Fibroblast of skin of left biceps (primary cell): ENCODE results near the gene ARID1A.

ENCODE experiments used
- DNase-seq, 2 experiments: peaks; one replicate each; pipeline ENCODE4 v3.0.0-alpha.2; 2013; ENCODE audit warnings: low read depth in 2 of 2

The ARID1A gene

DNA sequence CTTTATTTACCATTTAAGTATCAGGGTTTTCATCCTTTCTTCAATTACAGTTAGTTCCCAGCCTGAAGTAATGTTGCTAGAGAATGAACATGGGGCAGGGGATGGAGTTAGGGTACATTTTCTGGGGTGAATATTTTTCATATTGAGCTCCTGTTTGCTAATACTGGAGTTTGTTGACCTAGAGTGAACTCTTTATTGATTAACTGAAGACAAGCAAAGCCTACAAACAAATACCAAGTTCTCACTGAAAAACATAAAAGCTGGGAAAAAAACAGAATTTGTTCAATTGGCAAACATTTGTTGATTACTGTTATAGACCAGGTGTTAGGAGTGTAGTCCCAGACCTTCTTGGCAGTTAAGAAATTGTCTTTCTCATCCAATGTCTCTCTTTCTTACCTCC lies 63.7 kb downstream of the ARID1A start:
- no peak for DNase-seq

DNA sequence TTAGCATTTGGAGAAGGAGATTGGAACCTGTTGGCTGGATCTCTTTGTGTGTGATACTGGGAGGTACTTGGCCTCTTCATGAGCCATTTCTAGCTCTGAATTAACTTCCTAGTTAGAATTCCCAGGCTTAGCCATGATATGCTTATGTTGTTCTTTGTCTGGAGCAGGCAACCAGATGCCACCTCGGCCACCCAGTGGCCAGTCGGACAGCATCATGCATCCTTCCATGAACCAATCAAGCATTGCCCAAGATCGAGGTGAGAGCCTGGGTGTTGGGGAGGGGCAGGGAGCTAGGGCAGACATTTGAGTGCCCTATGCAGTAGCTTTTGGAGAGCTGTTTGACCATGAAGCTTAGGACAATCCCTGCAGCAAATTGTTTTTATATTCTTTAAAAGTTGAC lies 65.4 kb downstream of the ARID1A start:
- DNase-seq: no peak

DNA sequence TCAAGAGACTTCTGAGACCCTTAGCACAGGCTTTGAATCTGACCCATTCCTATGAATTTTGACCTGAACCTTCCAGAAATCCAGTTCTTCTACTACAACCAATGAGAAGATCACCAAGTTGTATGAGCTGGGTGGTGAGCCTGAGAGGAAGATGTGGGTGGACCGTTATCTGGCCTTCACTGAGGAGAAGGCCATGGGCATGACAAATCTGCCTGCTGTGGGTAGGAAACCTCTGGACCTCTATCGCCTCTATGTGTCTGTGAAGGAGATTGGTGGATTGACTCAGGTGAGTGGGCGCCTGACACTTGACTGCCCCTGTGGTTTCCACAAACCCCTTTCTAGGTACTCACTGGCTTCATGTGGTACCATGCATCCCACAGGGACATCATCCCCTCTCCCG lies 71.9 kb downstream of the ARID1A start:
- DNase-seq: no peak

DNA sequence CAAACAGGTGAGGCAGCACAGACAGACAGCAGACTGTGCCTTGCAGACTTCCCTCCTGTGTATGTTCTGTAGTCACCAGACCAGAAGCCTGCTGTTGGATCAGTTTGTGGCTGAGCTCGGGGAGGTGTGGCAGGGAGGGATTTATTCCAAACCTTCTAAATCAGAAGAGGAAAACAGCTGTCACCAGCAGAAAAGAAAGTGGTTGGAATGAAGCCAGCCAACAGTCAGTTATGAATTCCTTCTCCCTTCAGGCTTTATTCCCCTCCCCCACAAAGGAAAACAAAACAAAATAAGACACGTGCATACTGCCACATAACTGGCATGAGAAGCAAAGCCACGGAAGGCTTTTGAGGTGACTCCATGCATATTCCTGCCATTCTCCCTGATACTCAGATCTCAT lies 72.9 kb downstream of the ARID1A start:
- DNase-seq: peak; percentile 58 to 67

DNA sequence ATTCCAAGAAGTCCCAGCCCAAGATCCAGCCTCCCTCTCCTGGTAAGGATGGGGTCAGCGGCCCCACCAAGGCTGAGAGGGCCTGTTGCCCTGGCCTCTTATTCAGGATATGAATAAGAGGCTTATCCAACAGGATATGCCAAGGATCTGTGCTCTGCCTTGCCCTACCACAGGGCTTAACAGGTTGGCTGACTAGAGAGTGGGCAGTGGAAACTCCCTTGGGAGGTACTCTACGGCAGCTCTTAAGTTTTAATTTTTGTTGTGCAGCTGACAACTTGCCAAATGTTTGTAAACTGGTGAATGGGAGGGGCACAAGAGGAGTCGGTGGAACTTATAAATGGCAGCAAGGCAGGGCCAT lies 75.4 kb downstream of the ARID1A start:
- no peak for DNase-seq

DNA sequence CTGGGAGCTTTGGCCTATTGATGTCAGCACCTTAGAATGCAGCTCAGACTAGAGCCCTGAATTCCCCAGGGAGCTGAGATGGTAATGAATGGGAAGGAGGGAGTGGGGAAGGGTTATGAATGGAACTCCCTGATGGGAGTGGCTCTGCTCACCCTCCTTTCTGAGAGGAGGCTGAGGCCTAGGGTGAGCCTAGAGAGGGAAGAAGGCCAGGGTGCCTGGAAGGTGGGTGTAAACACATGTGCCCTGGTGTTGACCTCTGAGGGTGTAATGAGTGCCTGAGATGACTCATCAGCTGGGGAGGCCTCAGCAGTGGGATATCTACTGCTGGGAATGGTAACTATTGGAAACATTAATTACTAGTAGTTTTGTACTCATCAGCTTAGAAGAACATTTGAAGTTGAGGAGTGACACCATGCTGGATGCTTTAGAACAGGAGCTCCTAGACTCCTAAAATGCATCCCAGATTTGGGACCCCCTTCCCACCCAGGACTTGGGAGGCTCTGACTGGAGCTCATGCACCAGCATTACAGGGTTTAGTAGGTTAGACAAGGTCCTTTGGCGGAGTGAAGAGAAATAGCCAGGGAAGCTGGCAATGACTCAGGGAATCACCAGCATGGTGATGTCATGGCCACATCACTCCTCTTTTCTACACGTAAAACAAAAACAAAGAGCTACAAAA lies 76.0 kb downstream of the ARID1A start:
- DNase-seq: peak; percentile 85

DNA sequence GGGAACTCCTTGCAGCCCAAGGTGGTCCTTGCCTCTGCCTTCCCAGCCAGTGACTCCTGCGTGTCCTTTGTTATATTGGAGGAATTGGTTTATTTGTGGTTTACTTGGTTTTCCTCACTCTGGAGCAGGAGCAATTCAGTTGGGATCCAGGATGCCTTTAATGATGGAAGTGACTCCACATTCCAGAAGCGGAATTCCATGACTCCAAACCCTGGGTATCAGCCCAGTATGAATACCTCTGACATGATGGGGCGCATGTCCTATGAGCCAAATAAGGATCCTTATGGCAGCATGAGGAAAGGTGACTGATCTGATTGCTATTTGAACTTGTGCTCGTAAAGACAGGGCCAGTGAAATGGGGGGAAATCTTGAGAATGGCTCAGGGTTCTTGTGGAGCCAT lies 76.9 kb downstream of the ARID1A start:
- DNase-seq: peak; percentile 99

DNA sequence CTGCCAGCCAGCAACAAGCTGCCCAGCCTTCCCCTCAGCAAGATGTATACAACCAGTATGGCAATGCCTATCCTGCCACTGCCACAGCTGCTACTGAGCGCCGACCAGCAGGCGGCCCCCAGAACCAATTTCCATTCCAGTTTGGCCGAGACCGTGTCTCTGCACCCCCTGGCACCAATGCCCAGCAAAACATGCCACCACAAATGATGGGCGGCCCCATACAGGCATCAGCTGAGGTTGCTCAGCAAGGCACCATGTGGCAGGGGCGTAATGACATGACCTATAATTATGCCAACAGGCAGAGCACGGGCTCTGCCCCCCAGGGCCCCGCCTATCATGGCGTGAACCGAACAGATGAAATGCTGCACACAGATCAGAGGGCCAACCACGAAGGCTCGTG lies 78.6 kb downstream of the ARID1A start:
- no peak for DNase-seq

DNA sequence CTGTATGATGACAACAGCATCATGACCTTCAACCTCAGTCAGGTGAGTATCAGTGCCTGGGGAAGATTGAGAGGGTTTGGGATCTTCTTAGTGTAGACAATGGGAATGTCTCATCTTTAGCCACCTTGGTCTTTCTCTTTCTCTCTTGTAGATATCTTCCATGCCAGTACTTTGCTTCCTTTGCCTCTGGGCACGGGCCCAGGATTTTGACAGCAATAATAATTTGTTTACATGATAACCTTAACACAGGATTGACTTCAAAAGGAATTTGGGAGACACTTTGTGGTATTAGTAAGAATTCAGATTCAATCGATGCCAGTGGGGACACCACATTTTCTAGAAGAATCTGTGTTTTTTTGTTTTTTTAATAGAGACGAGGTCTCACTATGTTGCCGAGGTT lies 79.9 kb downstream of the ARID1A start:
- DNase-seq: no peak

DNA sequence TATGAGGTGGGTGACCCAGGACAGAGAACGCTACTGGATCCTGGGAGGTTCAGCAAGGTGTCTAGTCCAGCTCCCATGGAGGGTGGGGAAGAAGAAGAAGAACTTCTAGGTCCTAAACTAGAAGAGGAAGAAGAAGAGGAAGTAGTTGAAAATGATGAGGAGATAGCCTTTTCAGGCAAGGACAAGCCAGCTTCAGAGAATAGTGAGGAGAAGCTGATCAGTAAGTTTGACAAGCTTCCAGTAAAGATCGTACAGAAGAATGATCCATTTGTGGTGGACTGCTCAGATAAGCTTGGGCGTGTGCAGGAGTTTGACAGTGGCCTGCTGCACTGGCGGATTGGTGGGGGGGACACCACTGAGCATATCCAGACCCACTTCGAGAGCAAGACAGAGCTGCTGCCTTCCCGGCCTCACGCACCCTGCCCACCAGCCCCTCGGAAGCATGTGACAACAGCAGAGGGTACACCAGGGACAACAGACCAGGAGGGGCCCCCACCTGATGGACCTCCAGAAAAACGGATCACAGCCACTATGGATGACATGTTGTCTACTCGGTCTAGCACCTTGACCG lies 83.4 kb downstream of the ARID1A start:
- DNase-seq: no peak

DNA sequence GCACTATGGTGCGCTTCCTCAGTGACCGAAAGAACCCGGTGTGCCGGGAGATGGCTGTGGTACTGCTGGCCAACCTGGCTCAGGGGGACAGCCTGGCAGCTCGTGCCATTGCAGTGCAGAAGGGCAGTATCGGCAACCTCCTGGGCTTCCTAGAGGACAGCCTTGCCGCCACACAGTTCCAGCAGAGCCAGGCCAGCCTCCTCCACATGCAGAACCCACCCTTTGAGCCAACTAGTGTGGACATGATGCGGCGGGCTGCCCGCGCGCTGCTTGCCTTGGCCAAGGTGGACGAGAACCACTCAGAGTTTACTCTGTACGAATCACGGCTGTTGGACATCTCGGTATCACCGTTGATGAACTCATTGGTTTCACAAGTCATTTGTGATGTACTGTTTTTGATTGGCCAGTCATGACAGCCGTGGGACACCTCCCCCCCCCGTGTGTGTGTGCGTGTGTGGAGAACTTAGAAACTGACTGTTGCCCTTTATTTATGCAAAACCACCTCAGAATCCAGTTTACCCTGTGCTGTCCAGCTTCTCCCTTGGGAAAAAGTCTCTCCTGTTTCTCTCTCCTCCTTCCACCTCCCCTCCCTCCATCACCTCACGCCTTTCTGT lies 84.6 kb downstream of the ARID1A start:
- no peak for DNase-seq

DNA sequence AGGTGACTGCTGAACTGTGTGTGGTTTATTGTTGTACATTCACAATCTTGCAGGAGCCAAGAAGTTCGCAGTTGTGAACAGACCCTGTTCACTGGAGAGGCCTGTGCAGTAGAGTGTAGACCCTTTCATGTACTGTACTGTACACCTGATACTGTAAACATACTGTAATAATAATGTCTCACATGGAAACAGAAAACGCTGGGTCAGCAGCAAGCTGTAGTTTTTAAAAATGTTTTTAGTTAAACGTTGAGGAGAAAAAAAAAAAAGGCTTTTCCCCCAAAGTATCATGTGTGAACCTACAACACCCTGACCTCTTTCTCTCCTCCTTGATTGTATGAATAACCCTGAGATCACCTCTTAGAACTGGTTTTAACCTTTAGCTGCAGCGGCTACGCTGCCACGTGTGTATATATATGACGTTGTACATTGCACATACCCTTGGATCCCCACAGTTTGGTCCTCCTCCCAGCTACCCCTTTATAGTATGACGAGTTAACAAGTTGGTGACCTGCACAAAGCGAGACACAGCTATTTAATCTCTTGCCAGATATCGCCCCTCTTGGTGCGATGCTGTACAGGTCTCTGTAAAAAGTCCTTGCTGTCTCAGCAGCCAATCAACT lies 85.5 kb downstream of the ARID1A start:
- DNase-seq: no peak

DNA sequence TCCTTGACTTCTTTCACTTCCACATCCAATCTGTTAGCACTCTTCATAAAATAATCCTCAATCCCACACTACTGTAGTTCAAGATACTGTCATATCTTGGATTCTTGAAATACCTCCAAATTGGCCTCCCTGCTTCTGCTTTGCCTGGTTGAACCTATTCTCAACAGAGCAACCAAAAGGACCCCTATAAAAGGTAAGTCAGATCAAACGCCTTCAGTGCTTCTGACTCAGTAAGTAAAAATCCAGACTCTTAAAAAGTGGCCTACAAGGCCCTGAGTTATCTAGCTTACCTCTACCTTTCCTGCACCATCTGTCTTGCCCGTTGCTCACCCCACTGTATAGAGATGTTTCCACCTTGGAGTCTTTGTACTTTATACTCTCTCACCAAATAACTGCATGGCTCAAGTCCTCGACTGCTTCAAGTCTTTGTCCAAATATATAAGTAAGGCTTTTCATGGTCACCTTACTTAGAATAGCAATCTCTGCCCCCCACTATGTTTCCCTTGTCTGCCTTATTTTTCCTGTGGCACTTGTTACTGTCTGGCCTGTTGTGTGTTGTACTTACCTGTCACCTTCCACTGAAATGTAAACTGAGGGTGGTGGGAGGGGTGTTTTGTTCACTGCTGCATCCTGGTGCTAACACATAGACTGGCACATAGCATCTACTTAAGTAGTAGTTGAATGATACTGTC lies 86.9 kb downstream of the ARID1A start:
- DNase-seq: no peak

DNA sequence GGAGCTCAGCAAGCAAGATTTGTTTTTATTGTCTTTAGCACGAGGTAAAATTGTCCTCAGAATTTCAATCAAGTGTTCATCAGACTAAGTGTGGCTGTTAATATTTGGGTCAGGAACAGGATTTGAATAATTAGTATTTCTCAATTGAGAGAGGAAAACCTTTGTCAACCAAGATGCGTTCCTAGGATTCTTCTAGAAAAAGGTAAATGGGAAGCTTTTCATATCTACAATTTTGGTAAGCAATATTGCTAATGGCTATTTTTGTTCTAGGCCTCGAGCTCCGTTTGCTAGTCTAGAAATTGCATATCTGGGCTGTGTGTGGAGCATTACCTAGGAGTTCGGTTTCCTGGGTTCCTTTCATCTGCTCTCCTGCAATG lies 87.8 kb downstream of the ARID1A start:
- no peak for DNase-seq

DNA sequence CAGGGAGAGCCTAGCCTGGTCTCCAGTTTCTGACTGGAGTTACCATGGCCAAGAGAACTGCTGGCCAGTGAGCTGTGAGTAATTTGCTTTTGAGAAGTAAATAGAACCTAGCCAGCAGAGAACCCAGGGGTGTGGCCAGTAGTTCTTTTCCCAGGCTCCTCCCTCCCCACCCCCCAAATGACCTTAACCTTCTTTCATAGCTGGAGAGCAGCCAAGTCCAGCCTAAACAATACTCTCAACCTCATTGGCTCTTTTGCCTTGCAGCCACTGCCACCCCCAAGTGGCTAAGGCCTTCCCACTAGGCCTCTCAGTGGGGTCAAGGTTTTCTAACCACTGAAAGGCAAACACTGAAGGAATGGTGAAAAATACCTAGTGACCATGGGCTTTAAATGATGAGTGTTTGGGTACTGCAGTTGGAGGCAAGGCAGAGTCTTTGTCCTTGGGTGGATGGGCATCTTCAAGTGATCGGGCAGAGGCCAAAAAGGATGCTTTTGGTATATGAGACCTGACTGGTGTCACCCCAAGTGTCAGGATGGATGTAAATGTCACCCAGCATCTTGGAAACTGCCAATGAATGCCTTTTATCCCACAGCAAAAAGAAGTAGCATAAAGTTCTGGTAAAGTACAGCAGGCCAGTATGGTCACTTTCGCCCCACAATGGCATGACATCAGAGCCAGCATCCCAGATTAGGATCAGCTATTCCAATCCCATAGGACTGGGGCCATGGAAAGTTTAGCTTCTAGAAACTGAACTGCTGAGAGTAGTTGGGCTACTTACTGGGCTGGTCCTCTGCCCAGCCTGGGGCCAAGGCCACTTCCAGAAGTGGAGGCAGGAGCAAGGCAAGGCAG lies 88.4 kb downstream of the ARID1A start:
- no peak for DNase-seq

DNA sequence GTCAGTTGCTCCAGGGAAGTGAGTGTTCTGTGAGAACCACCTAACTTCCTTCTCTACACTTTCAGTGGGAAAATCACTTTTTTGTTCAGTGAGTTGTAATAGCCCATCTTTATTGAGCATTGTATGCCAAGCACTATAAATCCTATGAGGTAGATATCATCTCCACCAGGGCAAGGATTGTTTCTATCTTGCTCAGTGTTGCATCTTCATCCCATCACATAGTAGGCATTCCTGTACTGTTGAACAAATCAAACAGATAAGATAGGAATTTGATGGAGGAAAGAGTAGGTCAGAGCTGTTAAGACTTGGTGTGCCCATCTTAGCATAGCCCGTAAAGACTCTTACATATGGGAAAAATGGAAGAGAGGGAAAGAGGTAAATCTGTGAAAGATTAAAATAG lies 89.1 kb downstream of the ARID1A start:
- DNase-seq: no peak

DNA sequence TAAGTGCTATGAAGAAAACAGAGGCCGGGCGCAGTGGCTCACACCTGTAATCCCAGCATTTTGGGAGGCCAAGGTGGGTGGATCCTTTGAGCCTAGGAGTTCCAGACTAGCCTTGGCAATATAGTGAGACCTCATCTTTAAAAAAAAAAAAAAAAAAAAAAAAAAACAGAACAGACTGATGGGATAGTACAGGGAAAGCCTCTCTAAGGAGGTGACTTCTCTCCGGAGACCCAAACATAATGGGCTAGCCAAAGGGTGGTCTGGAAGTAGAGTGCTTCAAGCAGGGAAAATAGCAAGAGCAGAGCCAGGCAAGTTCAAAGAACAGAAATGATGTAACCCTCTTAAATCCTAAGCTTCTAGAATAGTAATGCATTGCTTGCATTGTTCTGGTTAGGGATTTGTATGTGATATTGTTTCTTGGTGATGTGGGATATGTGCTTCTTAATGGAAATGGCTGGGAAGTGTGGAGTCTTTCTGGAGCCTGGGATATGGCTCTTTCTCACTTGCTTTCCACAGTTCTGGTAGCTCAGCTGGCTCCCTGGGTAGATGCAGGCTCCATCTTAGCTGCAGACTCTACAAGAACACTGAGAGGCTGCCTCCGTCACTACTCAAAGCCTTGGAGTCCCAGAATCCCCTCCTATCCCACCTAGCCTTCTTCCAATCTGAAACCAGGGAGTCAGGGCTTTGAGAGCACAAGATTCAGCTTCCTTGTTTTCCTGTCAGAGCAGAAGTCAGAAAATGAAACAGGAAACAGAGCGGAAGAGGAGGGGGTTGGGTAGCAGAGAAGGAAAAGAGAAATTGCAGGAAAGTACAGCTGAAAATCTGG lies 90.0 kb downstream of the ARID1A start:
- no peak for DNase-seq

DNA sequence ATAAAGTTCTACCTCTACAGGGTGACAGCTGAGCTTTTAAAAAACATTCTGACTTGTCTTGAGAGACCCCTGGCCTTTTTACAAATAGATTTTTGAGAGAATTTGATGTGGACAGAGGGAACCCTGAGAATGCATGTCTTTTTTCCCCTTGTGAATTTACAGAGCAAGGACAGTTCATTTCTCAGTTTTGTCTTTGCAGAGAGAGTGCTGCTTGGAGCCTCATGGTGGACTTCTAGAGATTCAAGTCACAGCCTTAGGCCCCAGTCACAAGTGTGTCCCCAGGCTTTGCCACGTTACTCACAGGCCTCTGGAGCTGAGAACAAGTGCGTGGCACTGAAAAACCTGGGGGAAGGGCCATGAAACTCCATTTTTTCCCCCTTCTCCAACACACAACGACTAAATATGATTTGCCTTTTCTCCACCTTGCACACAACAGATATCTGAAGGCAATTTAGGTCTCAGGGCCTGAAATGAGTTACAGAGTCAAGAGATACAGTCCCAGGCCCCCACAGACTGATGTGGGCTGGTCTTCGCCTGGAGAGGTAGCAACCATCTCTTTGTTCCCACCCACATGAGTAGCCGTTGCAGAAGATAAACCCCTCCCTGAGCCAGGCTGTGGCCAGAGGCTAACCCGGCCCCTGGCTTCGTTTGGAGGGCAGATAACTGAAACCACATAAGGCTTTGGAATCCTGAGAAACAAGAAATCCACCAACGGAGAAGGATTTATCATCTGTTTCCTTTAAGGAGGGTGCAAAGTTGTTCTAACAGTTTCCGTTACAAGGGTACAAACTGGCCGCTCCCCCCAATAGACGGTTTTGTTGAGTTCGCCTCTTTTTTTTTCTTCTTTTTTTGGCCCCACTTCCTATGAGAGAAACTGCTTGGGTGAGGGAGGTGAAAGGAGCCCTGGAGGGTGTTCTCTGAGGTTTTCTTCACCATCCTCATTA lies 90.9 kb downstream of the ARID1A start:
- no peak for DNase-seq

DNA sequence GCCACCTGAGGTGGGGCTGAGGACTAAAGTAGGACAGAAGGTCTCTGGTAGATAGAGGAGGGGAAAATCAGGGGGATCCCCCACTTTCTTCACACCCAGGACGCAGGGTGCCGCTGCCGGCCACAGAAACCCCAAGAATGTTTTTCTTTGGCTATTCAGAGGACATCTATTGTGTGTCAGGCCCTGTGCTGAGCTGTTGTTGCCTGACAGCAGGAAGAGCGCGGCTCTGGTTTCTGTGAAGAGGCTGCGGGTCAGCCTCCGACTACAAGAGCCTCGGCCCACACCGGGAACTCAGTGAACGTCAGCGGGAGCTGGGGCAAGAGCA lies 91.5 kb downstream of the ARID1A start:
- DNase-seq: no peak
